Measurements from ENCODE around the gene EFNA1.

EFNA1 gene

DNA sequence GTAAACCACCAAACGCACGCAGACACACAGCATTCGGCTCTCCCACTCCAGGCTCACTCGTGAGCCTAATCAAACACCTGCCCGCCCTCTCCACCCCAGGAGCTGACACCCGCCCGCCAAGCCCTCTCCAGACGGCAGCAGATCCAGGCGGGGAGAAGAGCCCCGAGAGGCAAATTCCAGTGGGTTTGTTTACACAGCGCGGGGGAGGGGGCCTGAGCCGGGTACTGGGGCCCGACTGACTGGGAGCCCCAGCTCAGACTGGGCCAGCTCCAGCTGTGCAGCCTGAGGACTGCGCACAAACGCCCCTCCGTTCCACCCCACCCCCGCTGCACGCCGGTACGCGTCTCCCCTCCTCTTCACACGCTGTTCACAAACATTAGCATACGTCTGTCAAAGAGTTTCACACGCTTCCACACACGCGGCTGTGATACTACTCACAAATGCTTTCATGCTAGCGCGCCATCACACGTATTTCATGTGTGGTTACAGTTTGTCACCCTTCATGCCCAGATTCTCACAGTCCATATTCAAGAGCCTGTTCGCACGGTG, 1.0 kb upstream of the EFNA1 start (continued):
- TF ChIP-seq, protein P1, sequence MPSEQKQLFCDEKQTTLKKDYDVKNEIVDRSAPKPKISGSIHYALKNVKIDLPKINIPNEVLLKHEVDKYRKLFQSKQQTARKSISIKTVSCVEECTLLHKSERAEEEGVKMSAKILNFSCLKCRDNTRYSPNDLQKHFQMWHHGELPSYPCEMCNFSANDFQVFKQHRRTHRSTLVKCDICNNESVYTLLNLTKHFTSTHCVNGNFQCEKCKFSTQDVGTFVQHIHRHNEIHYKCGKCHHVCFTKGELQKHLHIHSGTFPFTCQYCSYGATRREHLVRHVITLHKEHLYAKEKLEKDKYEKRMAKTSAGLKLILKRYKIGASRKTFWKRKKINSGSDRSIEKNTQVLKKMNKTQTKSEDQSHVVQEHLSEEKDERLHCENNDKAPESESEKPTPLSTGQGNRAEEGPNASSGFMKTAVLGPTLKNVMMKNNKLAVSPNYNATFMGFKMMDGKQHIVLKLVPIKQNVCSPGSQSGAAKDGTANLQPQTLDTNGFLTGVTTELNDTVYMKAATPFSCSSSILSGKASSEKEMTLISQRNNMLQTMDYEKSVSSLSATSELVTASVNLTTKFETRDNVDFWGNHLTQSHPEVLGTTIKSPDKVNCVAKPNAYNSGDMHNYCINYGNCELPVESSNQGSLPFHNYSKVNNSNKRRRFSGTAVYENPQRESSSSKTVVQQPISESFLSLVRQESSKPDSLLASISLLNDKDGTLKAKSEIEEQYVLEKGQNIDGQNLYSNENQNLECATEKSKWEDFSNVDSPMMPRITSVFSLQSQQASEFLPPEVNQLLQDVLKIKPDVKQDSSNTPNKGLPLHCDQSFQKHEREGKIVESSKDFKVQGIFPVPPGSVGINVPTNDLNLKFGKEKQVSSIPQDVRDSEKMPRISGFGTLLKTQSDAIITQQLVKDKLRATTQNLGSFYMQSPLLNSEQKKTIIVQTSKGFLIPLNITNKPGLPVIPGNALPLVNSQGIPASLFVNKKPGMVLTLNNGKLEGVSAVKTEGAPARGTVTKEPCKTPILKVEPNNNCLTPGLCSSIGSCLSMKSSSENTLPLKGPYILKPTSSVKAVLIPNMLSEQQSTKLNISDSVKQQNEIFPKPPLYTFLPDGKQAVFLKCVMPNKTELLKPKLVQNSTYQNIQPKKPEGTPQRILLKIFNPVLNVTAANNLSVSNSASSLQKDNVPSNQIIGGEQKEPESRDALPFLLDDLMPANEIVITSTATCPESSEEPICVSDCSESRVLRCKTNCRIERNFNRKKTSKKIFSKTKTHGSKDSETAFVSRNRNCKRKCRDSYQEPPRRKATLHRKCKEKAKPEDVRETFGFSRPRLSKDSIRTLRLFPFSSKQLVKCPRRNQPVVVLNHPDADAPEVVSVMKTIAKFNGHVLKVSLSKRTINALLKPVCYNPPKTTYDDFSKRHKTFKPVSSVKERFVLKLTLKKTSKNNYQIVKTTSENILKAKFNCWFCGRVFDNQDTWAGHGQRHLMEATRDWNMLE (tag by site-specific recombination; conservative IDR thresholded peaks at IDR 0.05; ENCODE audit: low read depth): no peak
- TF ChIP-seq ZNF184 (tag by site-specific recombination; IDR thresholded peaks at IDR 0.05): no peak
- peak; percentile 5; the same call in 1 of the 2 replicates for TF ChIP-seq ZNF324 (tag by site-specific recombination; IDR thresholded peaks at IDR 0.05)
- peak; percentile 11; the same call in 1 of the 2 replicates for TF ChIP-seq ZNF146 (tag by site-specific recombination; IDR thresholded peaks at IDR 0.05)
- TF ChIP-seq, protein P2, sequence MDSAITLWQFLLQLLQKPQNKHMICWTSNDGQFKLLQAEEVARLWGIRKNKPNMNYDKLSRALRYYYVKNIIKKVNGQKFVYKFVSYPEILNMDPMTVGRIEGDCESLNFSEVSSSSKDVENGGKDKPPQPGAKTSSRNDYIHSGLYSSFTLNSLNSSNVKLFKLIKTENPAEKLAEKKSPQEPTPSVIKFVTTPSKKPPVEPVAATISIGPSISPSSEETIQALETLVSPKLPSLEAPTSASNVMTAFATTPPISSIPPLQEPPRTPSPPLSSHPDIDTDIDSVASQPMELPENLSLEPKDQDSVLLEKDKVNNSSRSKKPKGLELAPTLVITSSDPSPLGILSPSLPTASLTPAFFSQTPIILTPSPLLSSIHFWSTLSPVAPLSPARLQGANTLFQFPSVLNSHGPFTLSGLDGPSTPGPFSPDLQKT (IDR thresholded peaks at IDR 0.05; ENCODE audit: borderline replicate concordance, low read depth, low read length): no peak
- peak; percentile 96 for TF ChIP-seq EGR2 (tag by site-specific recombination; IDR thresholded peaks at IDR 0.05; ENCODE audit: low read depth)
- TF ChIP-seq, protein P3, sequence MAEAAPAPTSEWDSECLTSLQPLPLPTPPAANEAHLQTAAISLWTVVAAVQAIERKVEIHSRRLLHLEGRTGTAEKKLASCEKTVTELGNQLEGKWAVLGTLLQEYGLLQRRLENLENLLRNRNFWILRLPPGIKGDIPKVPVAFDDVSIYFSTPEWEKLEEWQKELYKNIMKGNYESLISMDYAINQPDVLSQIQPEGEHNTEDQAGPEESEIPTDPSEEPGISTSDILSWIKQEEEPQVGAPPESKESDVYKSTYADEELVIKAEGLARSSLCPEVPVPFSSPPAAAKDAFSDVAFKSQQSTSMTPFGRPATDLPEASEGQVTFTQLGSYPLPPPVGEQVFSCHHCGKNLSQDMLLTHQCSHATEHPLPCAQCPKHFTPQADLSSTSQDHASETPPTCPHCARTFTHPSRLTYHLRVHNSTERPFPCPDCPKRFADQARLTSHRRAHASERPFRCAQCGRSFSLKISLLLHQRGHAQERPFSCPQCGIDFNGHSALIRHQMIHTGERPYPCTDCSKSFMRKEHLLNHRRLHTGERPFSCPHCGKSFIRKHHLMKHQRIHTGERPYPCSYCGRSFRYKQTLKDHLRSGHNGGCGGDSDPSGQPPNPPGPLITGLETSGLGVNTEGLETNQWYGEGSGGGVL (tag by site-specific recombination; IDR thresholded peaks at IDR 0.05): peak; percentile 94
- TF ChIP-seq ZNF341 (tag by site-specific recombination; IDR thresholded peaks at IDR 0.05; ENCODE audit: low read depth): peak; percentile 95
- TF ChIP-seq ZNF521 (tag by site-specific recombination; IDR thresholded peaks at IDR 0.05): no peak
- peak; percentile 99 for TF ChIP-seq ZBTB17 (tag by site-specific recombination; IDR thresholded peaks at IDR 0.05)
- TF ChIP-seq ZNF624 (tag by site-specific recombination; IDR thresholded peaks at IDR 0.05): no peak
- TF ChIP-seq, protein P4, sequence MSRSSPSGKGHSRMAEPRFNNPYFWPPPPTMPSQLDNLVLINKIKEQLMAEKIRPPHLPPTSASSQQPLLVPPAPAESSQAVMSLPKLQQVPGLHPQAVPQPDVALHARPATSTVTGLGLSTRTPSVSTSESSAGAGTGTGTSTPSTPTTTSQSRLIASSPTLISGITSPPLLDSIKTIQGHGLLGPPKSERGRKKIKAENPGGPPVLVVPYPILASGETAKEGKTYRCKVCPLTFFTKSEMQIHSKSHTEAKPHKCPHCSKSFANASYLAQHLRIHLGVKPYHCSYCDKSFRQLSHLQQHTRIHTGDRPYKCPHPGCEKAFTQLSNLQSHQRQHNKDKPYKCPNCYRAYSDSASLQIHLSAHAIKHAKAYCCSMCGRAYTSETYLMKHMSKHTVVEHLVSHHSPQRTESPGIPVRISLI (tag by site-specific recombination; IDR thresholded peaks at IDR 0.05): no peak
- TF ChIP-seq, protein P5, sequence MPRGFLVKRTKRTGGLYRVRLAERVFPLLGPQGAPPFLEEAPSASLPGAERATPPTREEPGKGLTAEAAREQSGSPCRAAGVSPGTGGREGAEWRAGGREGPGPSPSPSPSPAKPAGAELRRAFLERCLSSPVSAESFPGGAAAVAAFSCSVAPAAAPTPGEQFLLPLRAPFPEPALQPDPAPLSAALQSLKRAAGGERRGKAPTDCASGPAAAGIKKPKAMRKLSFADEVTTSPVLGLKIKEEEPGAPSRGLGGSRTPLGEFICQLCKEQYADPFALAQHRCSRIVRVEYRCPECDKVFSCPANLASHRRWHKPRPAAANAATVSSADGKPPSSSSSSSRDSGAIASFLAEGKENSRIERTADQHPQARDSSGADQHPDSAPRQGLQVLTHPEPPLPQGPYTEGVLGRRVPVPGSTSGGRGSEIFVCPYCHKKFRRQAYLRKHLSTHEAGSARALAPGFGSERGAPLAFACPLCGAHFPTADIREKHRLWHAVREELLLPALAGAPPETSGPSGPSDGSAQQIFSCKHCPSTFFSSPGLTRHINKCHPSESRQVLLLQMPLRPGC (tag by site-specific recombination; IDR thresholded peaks at IDR 0.05): no peak
- no peak for TF ChIP-seq ZNF623 (tag by site-specific recombination; IDR thresholded peaks at IDR 0.05)
- no peak for TF ChIP-seq ZNF223 (tag by site-specific recombination; IDR thresholded peaks at IDR 0.05)
- TF ChIP-seq ZNF837 (tag by site-specific recombination; IDR thresholded peaks at IDR 0.05): 0 out of 2 replicates have a peak, but pooled peaks have one; percentile 43
- peak; percentile 52; the same call in 1 of the 2 replicates for TF ChIP-seq KLF7 (tag by site-specific recombination; IDR thresholded peaks at IDR 0.05; ENCODE audit: borderline replicate concordance)
- TF ChIP-seq KLF1 (tag by site-specific recombination; IDR thresholded peaks at IDR 0.05): peak; percentile 87
- no peak for TF ChIP-seq SALL2 (tag by site-specific recombination; IDR thresholded peaks at IDR 0.05; ENCODE audit: borderline replicate concordance)
- TF ChIP-seq, protein P6, sequence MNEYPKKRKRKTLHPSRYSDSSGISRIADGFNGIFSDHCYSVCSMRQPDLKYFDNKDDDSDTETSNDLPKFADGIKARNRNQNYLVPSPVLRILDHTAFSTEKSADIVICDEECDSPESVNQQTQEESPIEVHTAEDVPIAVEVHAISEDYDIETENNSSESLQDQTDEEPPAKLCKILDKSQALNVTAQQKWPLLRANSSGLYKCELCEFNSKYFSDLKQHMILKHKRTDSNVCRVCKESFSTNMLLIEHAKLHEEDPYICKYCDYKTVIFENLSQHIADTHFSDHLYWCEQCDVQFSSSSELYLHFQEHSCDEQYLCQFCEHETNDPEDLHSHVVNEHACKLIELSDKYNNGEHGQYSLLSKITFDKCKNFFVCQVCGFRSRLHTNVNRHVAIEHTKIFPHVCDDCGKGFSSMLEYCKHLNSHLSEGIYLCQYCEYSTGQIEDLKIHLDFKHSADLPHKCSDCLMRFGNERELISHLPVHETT (tag by site-specific recombination; IDR thresholded peaks at IDR 0.05): no peak
- TF ChIP-seq ZNF221 (tag by site-specific recombination; IDR thresholded peaks at IDR 0.05; ENCODE audit: borderline replicate concordance): no peak
- TF ChIP-seq, protein P7, sequence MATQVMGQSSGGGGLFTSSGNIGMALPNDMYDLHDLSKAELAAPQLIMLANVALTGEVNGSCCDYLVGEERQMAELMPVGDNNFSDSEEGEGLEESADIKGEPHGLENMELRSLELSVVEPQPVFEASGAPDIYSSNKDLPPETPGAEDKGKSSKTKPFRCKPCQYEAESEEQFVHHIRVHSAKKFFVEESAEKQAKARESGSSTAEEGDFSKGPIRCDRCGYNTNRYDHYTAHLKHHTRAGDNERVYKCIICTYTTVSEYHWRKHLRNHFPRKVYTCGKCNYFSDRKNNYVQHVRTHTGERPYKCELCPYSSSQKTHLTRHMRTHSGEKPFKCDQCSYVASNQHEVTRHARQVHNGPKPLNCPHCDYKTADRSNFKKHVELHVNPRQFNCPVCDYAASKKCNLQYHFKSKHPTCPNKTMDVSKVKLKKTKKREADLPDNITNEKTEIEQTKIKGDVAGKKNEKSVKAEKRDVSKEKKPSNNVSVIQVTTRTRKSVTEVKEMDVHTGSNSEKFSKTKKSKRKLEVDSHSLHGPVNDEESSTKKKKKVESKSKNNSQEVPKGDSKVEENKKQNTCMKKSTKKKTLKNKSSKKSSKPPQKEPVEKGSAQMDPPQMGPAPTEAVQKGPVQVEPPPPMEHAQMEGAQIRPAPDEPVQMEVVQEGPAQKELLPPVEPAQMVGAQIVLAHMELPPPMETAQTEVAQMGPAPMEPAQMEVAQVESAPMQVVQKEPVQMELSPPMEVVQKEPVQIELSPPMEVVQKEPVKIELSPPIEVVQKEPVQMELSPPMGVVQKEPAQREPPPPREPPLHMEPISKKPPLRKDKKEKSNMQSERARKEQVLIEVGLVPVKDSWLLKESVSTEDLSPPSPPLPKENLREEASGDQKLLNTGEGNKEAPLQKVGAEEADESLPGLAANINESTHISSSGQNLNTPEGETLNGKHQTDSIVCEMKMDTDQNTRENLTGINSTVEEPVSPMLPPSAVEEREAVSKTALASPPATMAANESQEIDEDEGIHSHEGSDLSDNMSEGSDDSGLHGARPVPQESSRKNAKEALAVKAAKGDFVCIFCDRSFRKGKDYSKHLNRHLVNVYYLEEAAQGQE (tag by site-specific recombination; IDR thresholded peaks at IDR 0.05): no peak
- no peak for TF ChIP-seq ZNF239 (tag by site-specific recombination; IDR thresholded peaks at IDR 0.05)
- TF ChIP-seq ZEB2 (tag by site-specific recombination; IDR thresholded peaks at IDR 0.05): 0 out of 2 replicates have a peak, but pooled peaks have one; percentile 44

Data from HEK293 (cell line).